ENCODE results near the gene SOD1. TPM values are rescaled to one million over a fixed set of nuclear protein-coding genes. Genes with fewer than 3 reads are reported as not detected.

The SOD1 gene
- total and polyA plus RNA-seq, 2 of the 8 experiments (the other 6 are each of a cell fraction or from before 2014, with no cell fraction given): 192 to 226 TPM

DNA sequence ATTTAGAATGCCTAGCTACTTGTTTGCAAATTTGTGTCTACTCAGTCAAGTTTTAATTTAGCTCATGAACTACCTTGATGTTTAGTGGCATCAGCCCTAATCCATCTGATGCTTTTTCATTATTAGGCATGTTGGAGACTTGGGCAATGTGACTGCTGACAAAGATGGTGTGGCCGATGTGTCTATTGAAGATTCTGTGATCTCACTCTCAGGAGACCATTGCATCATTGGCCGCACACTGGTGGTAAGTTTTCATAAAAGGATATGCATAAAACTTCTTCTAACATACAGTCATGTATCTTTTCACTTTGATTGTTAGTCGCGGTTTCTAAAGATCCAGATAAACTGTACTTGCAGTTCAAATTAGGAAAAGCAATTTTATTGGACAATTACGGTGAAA is 7.6 kb downstream of the SOD1 start:
- CTCF ChIA-PET (ENCODE audit: partially characterized antibody): interaction anchor here (1.0 kb wide), 1 partner anchor 211 kb away, joined by 3 read pairs; no protein-coding TSS in a partner anchor
- Histone ChIP-seq H2BK5ac (ENCODE audit: low read depth, low read length) (no peak overlapping the region), H2AFZ (ENCODE audit: low read length) (no peak overlapping the region), H3K4me3 (ENCODE audit: extremely low read depth in 1 of 4, insufficient read depth in 2 of 4, low read depth in 3 of 4, low read length in 4 of 4) (no peak overlapping the region), H3K56ac (replicated peaks; ENCODE audit: insufficient read length, low read depth, low read length) (no peak overlapping the region), H3K14ac (ENCODE audit: insufficient read length) (no peak overlapping the region), H3K27ac (ENCODE audit: low read depth, low read length) (no peak overlapping the region), H4K91ac (replicated peaks; ENCODE audit: insufficient read length, low read length) (no peak overlapping the region), H4K5ac (ENCODE audit: insufficient read length, low read depth, low read length) (no peak overlapping the region), H3K27me3 (replicated peaks in 1 of 4; ENCODE audit: control insufficient read depth in 3 of 4, extremely low read depth in 1 of 4, insufficient read depth in 3 of 4, low read length in 3 of 4) (no peaks in the 10 kb centered on the region), H3K23me2 (ENCODE audit: low read depth, low read length) (no peaks in the 10 kb centered on the region), H3K36me3 (ENCODE audit: control insufficient read depth in 2 of 4, insufficient read depth in 4 of 4, low read length in 3 of 4) (peaks cover 0 to 55% (median 12%) of the 10 kb centered on the region in 4 experiments; a peak in 5 of 8 replicates), H2BK20ac (ENCODE audit: low read length) (no peak overlapping the region), H2BK120ac (replicated peaks; ENCODE audit: low read depth, low read length) (no peak overlapping the region), H3K79me1 (ENCODE audit: low read depth, low read length) (peaks cover 10% of the 10 kb centered on the region), H3K23ac (ENCODE audit: insufficient read length) (no peak overlapping the region), H4K20me1 (replicated peaks in 1 of 2; ENCODE audit: control insufficient read depth in 1 of 2, insufficient read depth in 2 of 2, low read length in 2 of 2) (peaks cover 0 to 6% of the 10 kb centered on the region in 2 experiments), H3K4ac (replicated peaks; ENCODE audit: insufficient read length, low read depth, low read length) (no peak overlapping the region), H2AK5ac (ENCODE audit: low read depth, low read length) (no peak overlapping the region), H3K4me2 (ENCODE audit: insufficient read depth in 1 of 2, low read depth in 2 of 2, low read length in 2 of 2) (no peak overlapping the region), H4K8ac (ENCODE audit: extremely low read depth, insufficient read depth, low read length) (no peak overlapping the region), H3K9ac (replicated peaks in 1 of 4; ENCODE audit: extremely low read depth in 1 of 4, low read depth in 3 of 4, low read length in 3 of 4) (no peak overlapping the region), H2BK12ac (ENCODE audit: low read depth, low read length) (no peak overlapping the region), H3K79me2 (ENCODE audit: control insufficient read depth in 1 of 2, insufficient read depth in 2 of 2, low read length in 2 of 2) (peaks cover 0 to 25% of the 10 kb centered on the region in 2 experiments; a peak in 2 of 4 replicates), H3K9me3 (ENCODE audit: insufficient read depth in 2 of 2, low read depth in 1 of 2, low read length in 1 of 2) (no peaks in the 10 kb centered on the region), H2BK15ac (ENCODE audit: low read length) (no peak overlapping the region), H3K4me1 (replicated peaks in 1 of 4; ENCODE audit: control insufficient read depth in 3 of 4, insufficient read depth in 4 of 4, low read length in 3 of 4) (peaks cover 2 to 3% (median 3%) of the 10 kb centered on the region in 4 experiments; a peak in 6 of 7 replicates), H3K18ac (ENCODE audit: extremely low read depth, low read length) (no peak overlapping the region)
- 89% methylated on average over 5 of the region's 5 CpGs; no CpG with 5 or more reads in 1 of the 2 experiments for WGBS, 2 experiments (ENCODE audit: extremely low coverage in 1 of 2, insufficient coverage in 1 of 2, insufficient read length in 1 of 2, insufficient replicate concordance in 2 of 2, low coverage in 1 of 2, low lambda C conversion rate in 2 of 2, missing lambda C conversion rate in 1 of 2)
- POLR2A ChIA-PET (ENCODE audit: partially characterized antibody): interaction anchor here (0.7 to 2.0 kb wide), 4 partner anchors 8 to 870 kb away, joined by 3 to 4 read pairs (median 4); no protein-coding TSS in a partner anchor
- FAIRE-seq (no peak), DNase-seq (ENCODE audit: low read depth in 1 of 2, low spot score in 2 of 2) (no peak)
- TF ChIP-seq NANOG (IDR thresholded peaks at IDR 0.05; ENCODE audit: insufficient read depth, low read depth, low read length, poor library complexity, severe bottlenecking): no peak
- TF ChIP-seq SRF (IDR thresholded peaks at IDR 0.05; ENCODE audit: low read depth, low read length): no peak
